ENCODE results near the gene FAM13B. TPM values are rescaled to one million over a fixed set of nuclear protein-coding genes. Genes with fewer than 3 reads are reported as not detected.
"Not testable (repeated sequence)": the region's sequence is repeated elsewhere in the genome, so short reads cannot be mapped to it uniquely, and the experiment has no call there.

FAM13B gene
- total RNA-seq, 2 experiments from 2014 or later, result 10.2 to 14.0 TPM

- DNase-seq, result no peak
- H3K27ac Mint-ChIP-seq, result no peak overlapping the region
- CTCF ChIA-PET, result interaction anchor here (0.5 to 1.0 kb wide), 3 partner anchors 16 to 344 kb away, joined by 3 to 4 read pairs (median 3); no protein-coding TSS in a partner anchor
- POLR2A ChIA-PET, result no interaction called here
- H3K36me3 Mint-ChIP-seq (ENCODE audit: low read depth), result no peaks in the 10 kb centered on the region
- H3K27me3 Mint-ChIP-seq, result peaks cover 6% of the 10 kb centered on the region
- H3K4me3 Mint-ChIP-seq, result no peak overlapping the region
- no peaks in the 10 kb centered on the region for H3K9me3 Mint-ChIP-seq (ENCODE audit: low read depth)
- peaks cover 10% of the 10 kb centered on the region for H3K4me1 Mint-ChIP-seq
- intact Hi-C loops (cut with DNase I, micrococcal nuclease), result no loop called here
- ATAC-seq, result no peak
Observed at GRCh38 chr5:138054847-138055558, 22.1 kb upstream of the FAM13B start.

GRCh38 chr5:138054206-138054605 is 21.3 kb upstream of the FAM13B start:
- no peak for ATAC-seq
- Mint-ChIP-seq H3K27me3 (peaks cover 6% of the 10 kb centered on the region), H3K4me3 (no peak overlapping the region), H3K27ac (no peak overlapping the region), H3K4me1 (peaks cover 10% of the 10 kb centered on the region), H3K9me3 (ENCODE audit: low read depth) (no peaks in the 10 kb centered on the region), H3K36me3 (ENCODE audit: low read depth) (no peaks in the 10 kb centered on the region)
- DNase-seq, result no peak
- intact Hi-C loops (cut with DNase I, micrococcal nuclease), result no loop called here
- ChIA-PET POLR2A (interaction anchor here (0.5 kb wide), 1 partner anchor 225 kb away, joined by 17 read pairs; no protein-coding TSS in a partner anchor), CTCF (interaction anchor here (0.6 to 1.1 kb wide), 4 partner anchors 15 to 54 kb away, joined by 3 read pairs; no protein-coding TSS in a partner anchor)

- Mint-ChIP-seq H3K27me3 (peaks cover 6% of the 10 kb centered on the region), H3K27ac (peak overlapping the region; percentile 28), H3K4me3 (no peak overlapping the region), H3K36me3 (ENCODE audit: low read depth) (no peaks in the 10 kb centered on the region), H3K9me3 (ENCODE audit: low read depth) (no peaks in the 10 kb centered on the region), H3K4me1 (peaks cover 10% of the 10 kb centered on the region)
- ChIA-PET POLR2A (interaction anchor here (0.5 kb wide), 1 partner anchor 225 kb away, joined by 17 read pairs; no protein-coding TSS in a partner anchor), CTCF (interaction anchor here (0.6 to 1.1 kb wide), 3 partner anchors 15 to 37 kb away, joined by 3 read pairs; no protein-coding TSS in a partner anchor)
- intact Hi-C loops (cut with DNase I, micrococcal nuclease), result no loop called here
- ATAC-seq (peak; percentile 30), DNase-seq (no peak)
Observed at GRCh38 chr5:138053554-138053953, 20.7 kb upstream of the FAM13B start.

GRCh38 chr5:138052718-138053117 is 19.8 kb upstream of the FAM13B start:
- ATAC-seq; H3K9me3 Mint-ChIP-seq (ENCODE audit: low read depth); H3K27ac Mint-ChIP-seq; DNase-seq; intact Hi-C loops (cut with DNase I, micrococcal nuclease); H3K4me3 Mint-ChIP-seq; POLR2A ChIA-PET; H3K27me3 Mint-ChIP-seq; H3K36me3 Mint-ChIP-seq (ENCODE audit: low read depth): not testable (repeated sequence)
- CTCF ChIA-PET, result interaction anchor here (1.0 kb wide), 2 partner anchors 11 to 17 kb away, joined by 3 read pairs; no protein-coding TSS in a partner anchor
- peaks cover 10% of the 10 kb centered on the region for H3K4me1 Mint-ChIP-seq

- ATAC-seq (no peak), DNase-seq (no peak)
- Mint-ChIP-seq H3K9me3 (ENCODE audit: low read depth) (no peaks in the 10 kb centered on the region), H3K4me1 (peaks cover 10% of the 10 kb centered on the region), H3K36me3 (ENCODE audit: low read depth) (no peaks in the 10 kb centered on the region), H3K4me3 (no peak overlapping the region), H3K27me3 (peaks cover 6% of the 10 kb centered on the region), H3K27ac (no peak overlapping the region)
- ChIA-PET CTCF (interaction anchor here (1.0 kb wide), 2 partner anchors 9 to 16 kb away, joined by 3 read pairs; no protein-coding TSS in a partner anchor), POLR2A (no interaction called here)
- intact Hi-C loops (cut with DNase I, micrococcal nuclease), result no loop called here
Observed at GRCh38 chr5:138051441-138052296, 18.8 kb upstream of the FAM13B start.

- H3K4me3 Mint-ChIP-seq; H3K27me3 Mint-ChIP-seq; POLR2A ChIA-PET; DNase-seq; H3K36me3 Mint-ChIP-seq (ENCODE audit: low read depth); H3K27ac Mint-ChIP-seq; intact Hi-C loops (cut with DNase I, micrococcal nuclease); H3K9me3 Mint-ChIP-seq (ENCODE audit: low read depth); H3K4me1 Mint-ChIP-seq; ATAC-seq: not testable (repeated sequence)
- CTCF ChIA-PET, result interaction anchor here (0.8 to 2.1 kb wide), 5 partner anchors 10 to 88 kb away, joined by 3 to 10 read pairs (median 4); no protein-coding TSS in a partner anchor
Observed at GRCh38 chr5:138045283-138045682, 12.4 kb upstream of the FAM13B start.

- ATAC-seq, result no peak
- no peaks in the 10 kb centered on the region for H3K36me3 Mint-ChIP-seq (ENCODE audit: low read depth)
- CTCF ChIA-PET, result interaction anchor here (0.7 to 9.0 kb wide), 10 partner anchors 15 to 287 kb away, joined by 3 to 182 read pairs (median 3); partner anchors contain the start of gene BRD8
- no peaks in the 10 kb centered on the region for H3K27me3 Mint-ChIP-seq
- POLR2A ChIA-PET, result no interaction called here
- intact Hi-C loops (cut with DNase I, micrococcal nuclease), result no loop called here
- H3K4me3 Mint-ChIP-seq, result no peak overlapping the region
- H3K9me3 Mint-ChIP-seq (ENCODE audit: low read depth), result no peaks in the 10 kb centered on the region
- no peak for DNase-seq
- H3K27ac Mint-ChIP-seq, result no peak overlapping the region
- peaks cover 11% of the 10 kb centered on the region for H3K4me1 Mint-ChIP-seq
Observed at GRCh38 chr5:138038826-138039225, 5.9 kb upstream of the FAM13B start.

- ChIA-PET POLR2A (no interaction called here), CTCF (interaction anchor here (1.1 to 9.0 kb wide), 7 partner anchors 16 to 286 kb away, joined by 3 to 182 read pairs (median 4); partner anchors contain the start of gene BRD8)
- no peaks in the 10 kb centered on the region for H3K9me3 Mint-ChIP-seq (ENCODE audit: low read depth)
- ATAC-seq, result no peak
- H3K4me1 Mint-ChIP-seq, result peaks cover 15% of the 10 kb centered on the region
- no peak for DNase-seq
- H3K27me3 Mint-ChIP-seq, result no peaks in the 10 kb centered on the region
- no peak overlapping the region for H3K4me3 Mint-ChIP-seq
- H3K27ac Mint-ChIP-seq, result no peak overlapping the region
- intact Hi-C loops (cut with DNase I, micrococcal nuclease), result loop anchor here in 1 of 2 experiments (2.0 kb wide), 1 partner anchor 283 kb away; the partner anchor contains the start of gene HNRNPA0
- H3K36me3 Mint-ChIP-seq (ENCODE audit: low read depth), result no peaks in the 10 kb centered on the region
Observed at GRCh38 chr5:138037907-138038633, 5.2 kb upstream of the FAM13B start.

- no peak overlapping the region for H3K4me3 Mint-ChIP-seq
- H3K27ac Mint-ChIP-seq, result no peak overlapping the region
- peaks cover 15% of the 10 kb centered on the region for H3K4me1 Mint-ChIP-seq
- no peaks in the 10 kb centered on the region for H3K36me3 Mint-ChIP-seq (ENCODE audit: low read depth)
- H3K27me3 Mint-ChIP-seq, result no peaks in the 10 kb centered on the region
- intact Hi-C loops (cut with DNase I, micrococcal nuclease), result loop anchor here in 1 of 2 experiments (2.0 kb wide), 1 partner anchor 282 kb away; the partner anchor contains the start of gene HNRNPA0
- DNase-seq (no peak), ATAC-seq (no peak)
- POLR2A ChIA-PET, result no interaction called here
- CTCF ChIA-PET, result interaction anchor here (0.8 to 9.0 kb wide), 10 partner anchors 11 to 258 kb away, joined by 3 to 182 read pairs (median 6); no protein-coding TSS in a partner anchor
- H3K9me3 Mint-ChIP-seq (ENCODE audit: low read depth), result no peaks in the 10 kb centered on the region
Observed at GRCh38 chr5:138037271-138037670, 4.4 kb upstream of the FAM13B start.

- intact Hi-C loops (cut with DNase I, micrococcal nuclease), result loop anchor here (1.0 to 2.0 kb wide), 4 partner anchors 32 to 423 kb away; partner anchors contain the start of gene HNRNPA0 (in 1 of the 2)
- H3K27ac Mint-ChIP-seq, result no peak overlapping the region
- H3K27me3 Mint-ChIP-seq, result no peaks in the 10 kb centered on the region
- ChIA-PET POLR2A (interaction anchor here (0.6 kb wide), 1 partner anchor 319 kb away, joined by 3 read pairs; no protein-coding TSS in a partner anchor), CTCF (interaction anchor here (0.5 to 9.0 kb wide), 34 partner anchors 9 to 404 kb away, joined by 3 to 182 read pairs (median 5); partner anchors contain the start of genes BRD8, KLHL3, MYOT and NME5)
- H3K36me3 Mint-ChIP-seq (ENCODE audit: low read depth), result peaks cover 4% of the 10 kb centered on the region
- DNase-seq (peak; percentile 74), ATAC-seq (peak; percentile 74)
- H3K4me1 Mint-ChIP-seq, result peaks cover 26% of the 10 kb centered on the region
- H3K4me3 Mint-ChIP-seq, result no peak overlapping the region
- H3K9me3 Mint-ChIP-seq (ENCODE audit: low read depth), result no peaks in the 10 kb centered on the region
Observed at GRCh38 chr5:138035605-138036537, 3.0 kb upstream of the FAM13B start.
